Sigmoid colon (tissue), 4 donors: Measurements from ENCODE around the gene GMDS.

Experiments used
- EP300 ChIP-seq, 4 donors: sonication (generic); formaldehyde crosslinking; IDR thresholded peaks; one replicate each; pipeline ENCODE4 v1.6.1; 2017; ENCODE audit warnings: antibody characterized with exemption in 4 of 4
- TF ChIP-seq, protein P1 (sequence below), 4 experiments: fragments of 450-650 bp in 3 of 4; fragments of 200-600 bp in 1 of 4; IDR thresholded peaks; one replicate each; pipeline ENCODE4 v1.5.1; 2016 to 2019; ENCODE audit warnings: antibody characterized with exemption in 4 of 4, mild to moderate bottlenecking in 3 of 4, moderate library complexity in 2 of 4

GRCh38 chr6:1587546-1587945, 657.9 kb downstream of the GMDS start:
- TF ChIP-seq, protein P1, sequence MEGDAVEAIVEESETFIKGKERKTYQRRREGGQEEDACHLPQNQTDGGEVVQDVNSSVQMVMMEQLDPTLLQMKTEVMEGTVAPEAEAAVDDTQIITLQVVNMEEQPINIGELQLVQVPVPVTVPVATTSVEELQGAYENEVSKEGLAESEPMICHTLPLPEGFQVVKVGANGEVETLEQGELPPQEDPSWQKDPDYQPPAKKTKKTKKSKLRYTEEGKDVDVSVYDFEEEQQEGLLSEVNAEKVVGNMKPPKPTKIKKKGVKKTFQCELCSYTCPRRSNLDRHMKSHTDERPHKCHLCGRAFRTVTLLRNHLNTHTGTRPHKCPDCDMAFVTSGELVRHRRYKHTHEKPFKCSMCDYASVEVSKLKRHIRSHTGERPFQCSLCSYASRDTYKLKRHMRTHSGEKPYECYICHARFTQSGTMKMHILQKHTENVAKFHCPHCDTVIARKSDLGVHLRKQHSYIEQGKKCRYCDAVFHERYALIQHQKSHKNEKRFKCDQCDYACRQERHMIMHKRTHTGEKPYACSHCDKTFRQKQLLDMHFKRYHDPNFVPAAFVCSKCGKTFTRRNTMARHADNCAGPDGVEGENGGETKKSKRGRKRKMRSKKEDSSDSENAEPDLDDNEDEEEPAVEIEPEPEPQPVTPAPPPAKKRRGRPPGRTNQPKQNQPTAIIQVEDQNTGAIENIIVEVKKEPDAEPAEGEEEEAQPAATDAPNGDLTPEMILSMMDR (IDR thresholded peaks at IDR 0.05): no peak
- no peak for TF ChIP-seq EP300 (IDR thresholded peaks at IDR 0.05)
